ENCODE measurements around the gene RIPK1.

The RIPK1 gene

GRCh38 chr6:3138341-3138740 lies 70.0 kb downstream of the RIPK1 start:
- H2AFZ ChIP-seq (ENCODE audit: low read depth) = no peak overlapping the region
- H3K79me2 ChIP-seq (ENCODE audit: insufficient read depth, low read depth) = no peaks in the 10 kb centered on the region
- TF ChIP-seq, protein P1, sequence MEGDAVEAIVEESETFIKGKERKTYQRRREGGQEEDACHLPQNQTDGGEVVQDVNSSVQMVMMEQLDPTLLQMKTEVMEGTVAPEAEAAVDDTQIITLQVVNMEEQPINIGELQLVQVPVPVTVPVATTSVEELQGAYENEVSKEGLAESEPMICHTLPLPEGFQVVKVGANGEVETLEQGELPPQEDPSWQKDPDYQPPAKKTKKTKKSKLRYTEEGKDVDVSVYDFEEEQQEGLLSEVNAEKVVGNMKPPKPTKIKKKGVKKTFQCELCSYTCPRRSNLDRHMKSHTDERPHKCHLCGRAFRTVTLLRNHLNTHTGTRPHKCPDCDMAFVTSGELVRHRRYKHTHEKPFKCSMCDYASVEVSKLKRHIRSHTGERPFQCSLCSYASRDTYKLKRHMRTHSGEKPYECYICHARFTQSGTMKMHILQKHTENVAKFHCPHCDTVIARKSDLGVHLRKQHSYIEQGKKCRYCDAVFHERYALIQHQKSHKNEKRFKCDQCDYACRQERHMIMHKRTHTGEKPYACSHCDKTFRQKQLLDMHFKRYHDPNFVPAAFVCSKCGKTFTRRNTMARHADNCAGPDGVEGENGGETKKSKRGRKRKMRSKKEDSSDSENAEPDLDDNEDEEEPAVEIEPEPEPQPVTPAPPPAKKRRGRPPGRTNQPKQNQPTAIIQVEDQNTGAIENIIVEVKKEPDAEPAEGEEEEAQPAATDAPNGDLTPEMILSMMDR (conservative IDR thresholded peaks at IDR 0.05; ENCODE audit: low read depth, low read length) = no peak
- H3K36me3 ChIP-seq (ENCODE audit: insufficient read depth) = no peaks in the 10 kb centered on the region
- no peak overlapping the region for H3K4me3 ChIP-seq (IDR thresholded peaks at IDR 0.05; ENCODE audit: insufficient read depth, low read depth, low read length)
- H3K4me2 ChIP-seq = no peak overlapping the region
- no peak overlapping the region for H3K27ac ChIP-seq
- no peaks in the 10 kb centered on the region for H4K20me1 ChIP-seq (ENCODE audit: insufficient read depth)
- no peaks in the 10 kb centered on the region for H3K27me3 ChIP-seq (ENCODE audit: insufficient read depth, low read depth)
- no peak overlapping the region for H3K9ac ChIP-seq
- no peaks in the 10 kb centered on the region for H3K4me1 ChIP-seq (ENCODE audit: low read depth, poor library complexity, severe bottlenecking)

- Histone ChIP-seq H4K20me1 (ENCODE audit: insufficient read depth) (no peaks in the 10 kb centered on the region), H3K4me3 (IDR thresholded peaks at IDR 0.05; ENCODE audit: insufficient read depth, low read depth, low read length) (no peak overlapping the region), H3K27me3 (ENCODE audit: insufficient read depth, low read depth) (no peaks in the 10 kb centered on the region), H3K79me2 (ENCODE audit: insufficient read depth, low read depth) (no peaks in the 10 kb centered on the region), H2AFZ (ENCODE audit: low read depth) (no peak overlapping the region), H3K36me3 (ENCODE audit: insufficient read depth) (no peaks in the 10 kb centered on the region), H3K4me1 (ENCODE audit: low read depth, poor library complexity, severe bottlenecking) (no peaks in the 10 kb centered on the region), H3K9ac (no peak overlapping the region), H3K27ac (no peak overlapping the region), H3K4me2 (no peak overlapping the region)
- TF ChIP-seq, protein P1 (conservative IDR thresholded peaks at IDR 0.05; ENCODE audit: low read depth, low read length) = no peak
Measured at GRCh38 chr6:3139090-3139903, 71.0 kb downstream of the RIPK1 start.

DNA sequence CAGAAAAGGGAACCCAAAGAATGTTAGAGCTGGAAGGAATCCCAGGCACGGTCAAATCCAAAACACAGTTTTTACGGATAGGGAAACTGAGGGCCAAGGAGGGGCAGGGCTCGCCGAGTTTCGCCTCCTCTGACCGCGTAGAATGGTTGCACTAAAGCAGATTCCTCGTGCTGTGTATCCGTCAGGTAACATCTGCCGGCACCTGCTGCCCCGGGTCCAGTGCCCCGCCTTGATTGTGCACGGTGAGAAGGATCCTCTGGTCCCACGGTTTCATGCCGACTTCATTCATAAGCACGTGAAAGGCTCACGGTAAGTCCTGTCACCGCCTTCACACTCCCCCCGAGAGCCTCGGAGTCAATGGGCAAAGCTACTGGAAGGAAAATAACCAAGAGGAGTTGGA lies 71.9 kb downstream of the RIPK1 start:
- TF ChIP-seq, protein P1 (conservative IDR thresholded peaks at IDR 0.05; ENCODE audit: low read depth, low read length) = no peak
- H3K36me3 ChIP-seq (ENCODE audit: insufficient read depth) = no peaks in the 10 kb centered on the region
- no peak overlapping the region for H3K9ac ChIP-seq
- no peaks in the 10 kb centered on the region for H3K79me2 ChIP-seq (ENCODE audit: insufficient read depth, low read depth)
- H3K27me3 ChIP-seq (ENCODE audit: insufficient read depth, low read depth) = no peaks in the 10 kb centered on the region
- H4K20me1 ChIP-seq (ENCODE audit: insufficient read depth) = no peaks in the 10 kb centered on the region
- no peak overlapping the region for H2AFZ ChIP-seq (ENCODE audit: low read depth)
- no peak overlapping the region for H3K27ac ChIP-seq
- no peak overlapping the region for H3K4me2 ChIP-seq
- no peaks in the 10 kb centered on the region for H3K4me1 ChIP-seq (ENCODE audit: low read depth, poor library complexity, severe bottlenecking)
- no peak overlapping the region for H3K4me3 ChIP-seq (IDR thresholded peaks at IDR 0.05; ENCODE audit: insufficient read depth, low read depth, low read length)

GRCh38 chr6:3142536-3142935 lies 74.2 kb downstream of the RIPK1 start:
- Histone ChIP-seq H4K20me1 (ENCODE audit: insufficient read depth) (no peaks in the 10 kb centered on the region), H3K27me3 (ENCODE audit: insufficient read depth, low read depth) (no peaks in the 10 kb centered on the region), H3K9ac (no peak overlapping the region), H3K4me2 (no peak overlapping the region), H3K4me3 (IDR thresholded peaks at IDR 0.05; ENCODE audit: insufficient read depth, low read depth, low read length) (no peak overlapping the region), H3K36me3 (ENCODE audit: insufficient read depth) (no peaks in the 10 kb centered on the region), H3K27ac (no peak overlapping the region), H3K79me2 (ENCODE audit: insufficient read depth, low read depth) (no peaks in the 10 kb centered on the region), H2AFZ (ENCODE audit: low read depth) (no peak overlapping the region), H3K4me1 (ENCODE audit: low read depth, poor library complexity, severe bottlenecking) (no peaks in the 10 kb centered on the region)
- TF ChIP-seq, protein P1 (conservative IDR thresholded peaks at IDR 0.05; ENCODE audit: low read depth, low read length) = no peak
